ENCODE data around the gene RBM46. TPM values are rescaled to one million over a fixed set of nuclear protein-coding genes. Genes with fewer than 3 reads are reported as not detected.
A peak's percentile ranks its signal among the peaks of the same experiment; 100 is the strongest.

The RBM46 gene, protein sequence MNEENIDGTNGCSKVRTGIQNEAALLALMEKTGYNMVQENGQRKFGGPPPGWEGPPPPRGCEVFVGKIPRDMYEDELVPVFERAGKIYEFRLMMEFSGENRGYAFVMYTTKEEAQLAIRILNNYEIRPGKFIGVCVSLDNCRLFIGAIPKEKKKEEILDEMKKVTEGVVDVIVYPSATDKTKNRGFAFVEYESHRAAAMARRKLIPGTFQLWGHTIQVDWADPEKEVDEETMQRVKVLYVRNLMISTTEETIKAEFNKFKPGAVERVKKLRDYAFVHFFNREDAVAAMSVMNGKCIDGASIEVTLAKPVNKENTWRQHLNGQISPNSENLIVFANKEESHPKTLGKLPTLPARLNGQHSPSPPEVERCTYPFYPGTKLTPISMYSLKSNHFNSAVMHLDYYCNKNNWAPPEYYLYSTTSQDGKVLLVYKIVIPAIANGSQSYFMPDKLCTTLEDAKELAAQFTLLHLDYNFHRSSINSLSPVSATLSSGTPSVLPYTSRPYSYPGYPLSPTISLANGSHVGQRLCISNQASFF
- total RNA-seq, result 0.30 and 0.52 TPM in 2 replicates

GRCh38 chr4:154781126-154781982, at the start of gene RBM46:
RBM46 (plus strand) TSS chr4:154781272; CDS start chr4:154796753, 15,481 bp downstream.
- DNase-seq (ENCODE audit: low read depth), result no peak

- peak; percentile 23 for DNase-seq (ENCODE audit: low read depth)
These were observed 49.3 kb upstream of the RBM46 start for GRCh38 chr4:154731756-154732155.

GRCh38 chr4:154732669-154733068, 48.4 kb upstream of the RBM46 start:
- no peak for DNase-seq (ENCODE audit: low read depth)

- no peak for DNase-seq (ENCODE audit: low read depth)
These were observed 44.3 kb upstream of the RBM46 start for GRCh38 chr4:154736770-154737169.

DNA sequence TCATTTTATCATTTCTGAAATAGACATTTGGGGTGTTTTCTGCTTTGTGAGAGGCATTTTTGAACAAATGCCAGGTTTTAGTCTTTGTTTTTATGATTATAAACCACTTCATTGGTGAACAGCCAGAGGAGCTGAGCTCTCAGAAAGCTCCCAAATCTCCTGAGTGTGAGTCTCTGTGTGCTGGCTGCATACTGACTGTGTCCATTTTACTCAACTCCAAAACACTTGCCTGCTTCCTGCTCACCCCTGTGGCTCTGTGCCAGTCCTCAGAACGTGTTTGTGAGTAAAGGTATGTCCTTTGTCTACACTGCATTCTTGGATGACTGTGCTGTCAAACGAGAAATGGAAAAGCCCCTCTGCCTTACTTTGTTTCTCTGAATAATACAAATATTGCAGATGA, 42.6 kb upstream of the RBM46 start:
- peak; percentile 37 for DNase-seq (ENCODE audit: low read depth)

- DNase-seq (ENCODE audit: low read depth), result no peak
These were observed 42.0 kb upstream of the RBM46 start for GRCh38 chr4:154739111-154739510.

- DNase-seq (ENCODE audit: low read depth), result no peak
These were observed 40.6 kb upstream of the RBM46 start for GRCh38 chr4:154740462-154740861.

- no peak for DNase-seq (ENCODE audit: low read depth)
These were observed 39.9 kb upstream of the RBM46 start for GRCh38 chr4:154741131-154741665.

DNA sequence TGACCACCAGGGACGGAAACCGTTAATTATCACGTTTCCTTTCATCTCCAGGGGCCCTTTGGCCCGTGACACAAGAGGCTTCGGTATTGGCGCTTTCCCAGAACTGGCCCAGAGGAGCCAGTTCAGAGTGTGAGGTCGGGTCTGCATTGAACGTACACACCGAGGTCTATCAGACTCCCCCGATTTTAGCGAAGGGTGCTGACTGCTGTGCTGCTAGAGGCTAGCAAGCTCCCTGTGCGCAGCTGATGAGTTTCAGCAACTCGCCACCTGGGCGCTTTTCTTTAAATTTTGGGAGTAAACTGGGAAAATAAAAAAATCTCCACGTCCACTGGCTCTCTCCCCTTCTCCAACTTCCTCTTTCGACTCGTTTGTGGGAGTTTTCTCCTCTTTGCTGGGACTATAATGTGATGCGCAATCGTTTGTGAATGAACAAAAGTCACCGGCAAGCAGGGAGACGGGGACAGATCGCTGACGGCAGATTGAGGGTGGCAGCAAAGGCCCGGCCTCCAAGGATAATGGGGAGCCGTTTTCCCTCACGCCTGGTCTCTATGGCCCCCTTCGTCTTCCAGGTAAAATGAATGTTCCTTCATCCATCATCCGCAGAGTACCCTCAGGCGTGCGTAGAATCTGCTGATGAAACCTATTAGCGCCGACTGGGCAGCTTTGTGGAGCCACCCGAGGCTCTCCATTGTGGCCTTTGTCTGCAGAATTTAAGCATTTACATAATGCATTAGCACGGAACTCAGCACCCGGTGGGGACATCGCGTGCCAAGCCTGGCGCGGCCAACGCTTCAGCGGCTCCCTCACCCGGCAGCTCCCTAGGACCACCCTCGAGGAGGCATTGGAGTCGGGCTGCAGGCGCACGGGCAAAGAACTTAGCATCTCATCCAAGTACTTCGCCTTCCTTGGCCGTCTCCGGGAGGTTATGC, 38.9 kb upstream of the RBM46 start:
- DNase-seq (ENCODE audit: low read depth), result no peak

DNA sequence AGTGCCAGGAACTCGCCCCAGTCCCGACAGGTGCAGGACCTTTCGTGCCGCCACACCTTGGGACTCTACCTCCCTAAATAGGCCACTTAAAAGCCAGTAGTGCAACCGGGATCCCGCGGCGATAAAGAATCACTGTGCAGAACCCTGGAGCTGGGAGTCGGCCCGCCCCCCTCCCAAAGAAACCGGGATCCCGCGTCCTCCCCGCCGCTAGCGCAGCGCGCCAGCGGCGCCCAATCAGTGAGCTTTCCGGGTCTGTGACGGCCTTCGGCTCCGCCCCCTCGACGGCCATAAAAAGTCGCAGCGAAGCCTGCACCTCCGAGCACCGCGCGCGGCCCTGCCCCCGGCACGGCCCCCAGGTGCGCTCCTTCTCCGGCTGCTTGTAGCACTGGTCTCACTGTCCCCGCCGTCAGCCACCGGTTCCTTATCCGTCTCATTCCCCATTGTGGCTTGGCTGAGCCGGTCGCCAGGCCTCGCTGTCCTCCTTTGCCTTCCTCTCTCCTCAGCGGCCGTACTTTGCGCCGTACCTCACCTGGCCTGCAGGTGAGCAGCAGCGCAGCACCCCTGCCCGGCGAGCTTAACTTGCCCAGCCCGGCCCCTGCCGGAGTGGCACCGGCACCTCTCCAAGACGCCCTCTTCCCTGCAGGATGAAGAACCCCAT, 37.3 kb upstream of the RBM46 start, which contains the start of gene LRAT:
LRAT (plus strand) TSS at position 318 of the 658 bp plus-strand sequence; CDS start at position 645, 327 bp downstream.
- peak; percentile 19 for DNase-seq (ENCODE audit: low read depth)

DNA sequence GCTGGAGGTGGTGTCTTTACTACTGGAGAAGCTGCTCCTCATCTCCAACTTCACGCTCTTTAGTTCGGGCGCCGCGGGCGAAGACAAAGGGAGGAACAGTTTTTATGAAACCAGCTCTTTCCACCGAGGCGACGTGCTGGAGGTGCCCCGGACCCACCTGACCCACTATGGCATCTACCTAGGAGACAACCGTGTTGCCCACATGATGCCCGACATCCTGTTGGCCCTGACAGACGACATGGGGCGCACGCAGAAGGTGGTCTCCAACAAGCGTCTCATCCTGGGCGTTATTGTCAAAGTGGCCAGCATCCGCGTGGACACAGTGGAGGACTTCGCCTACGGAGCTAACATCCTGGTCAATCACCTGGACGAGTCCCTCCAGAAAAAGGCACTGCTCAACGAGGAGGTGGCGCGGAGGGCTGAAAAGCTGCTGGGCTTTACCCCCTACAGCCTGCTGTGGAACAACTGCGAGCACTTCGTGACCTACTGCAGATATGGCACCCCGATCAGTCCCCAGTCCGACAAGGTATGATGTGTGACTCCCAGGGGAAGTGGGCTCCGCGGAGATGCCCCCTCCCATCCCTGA, 36.6 kb upstream of the RBM46 start:
- DNase-seq (ENCODE audit: low read depth), result no peak

DNA sequence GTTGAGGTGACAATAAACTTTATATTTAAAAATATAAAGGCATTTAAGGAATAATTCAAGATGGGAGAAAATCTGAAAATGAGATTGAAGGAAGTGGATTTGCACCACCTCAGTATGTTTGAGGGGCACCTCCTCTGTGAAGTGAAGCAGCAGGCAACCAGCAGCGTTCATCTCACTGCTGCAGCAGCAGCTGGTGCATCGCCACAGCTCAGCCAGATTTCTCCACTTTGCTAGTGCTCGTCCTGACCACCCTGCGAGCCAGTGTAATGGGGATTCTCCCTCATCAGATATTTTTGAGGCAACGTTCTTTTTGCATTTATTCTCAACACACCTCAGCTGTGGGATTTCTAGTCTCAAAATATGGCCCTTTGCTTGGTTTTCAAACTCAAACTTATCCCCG, 23.4 kb upstream of the RBM46 start:
- DNase-seq (ENCODE audit: low read depth), result no peak

DNA sequence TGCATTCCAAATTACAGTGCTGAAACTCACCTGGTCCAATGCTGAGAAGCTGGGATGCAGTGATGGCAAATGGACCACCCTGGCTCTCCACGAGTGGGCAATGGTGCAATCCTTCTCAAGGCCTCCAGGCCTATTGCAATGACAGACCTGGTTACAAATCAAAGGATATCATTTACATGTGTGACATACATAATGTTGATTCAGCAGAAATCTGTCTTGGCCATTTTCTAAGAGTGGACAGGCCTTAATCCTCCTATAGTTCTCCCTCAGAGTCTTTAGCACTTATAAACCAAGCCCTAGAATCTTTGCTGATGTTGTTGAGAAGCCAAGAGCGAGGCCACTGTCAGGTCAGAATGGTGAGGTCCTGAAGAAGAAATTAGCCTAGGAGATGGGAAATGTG, 20.2 kb upstream of the RBM46 start:
- DNase-seq (ENCODE audit: low read depth), result no peak

- DNase-seq (ENCODE audit: low read depth), result no peak
These were observed 2.8 kb upstream of the RBM46 start for GRCh38 chr4:154778264-154778663.

DNA sequence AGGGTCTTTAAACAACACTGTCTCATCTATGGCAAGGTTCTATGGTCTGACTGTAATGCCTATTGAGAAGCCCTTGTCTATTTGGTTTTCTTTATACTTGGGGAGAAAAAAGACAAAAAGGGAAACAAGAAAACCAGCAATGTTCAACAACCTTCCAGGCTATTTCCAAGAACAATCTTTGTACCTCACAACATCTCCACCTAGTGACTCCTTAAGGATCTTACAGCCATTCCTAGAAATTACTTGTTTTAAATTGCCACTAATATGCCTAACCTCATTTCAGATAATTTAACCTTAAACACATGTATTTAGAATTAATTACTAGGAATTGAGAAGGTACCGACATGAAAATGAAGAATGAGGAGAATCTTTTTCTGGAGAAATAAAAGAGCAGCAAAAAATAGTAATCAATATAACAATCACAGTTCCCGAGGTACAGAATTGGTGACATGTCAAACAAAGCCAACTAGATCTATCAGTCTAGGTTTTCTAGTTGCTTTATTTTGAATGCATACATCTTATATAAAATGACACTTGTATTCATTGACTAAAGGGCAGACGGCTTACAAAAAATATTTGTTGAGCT, 1.6 kb upstream of the RBM46 start:
- peak; percentile 69 for DNase-seq (ENCODE audit: low read depth)

DNA sequence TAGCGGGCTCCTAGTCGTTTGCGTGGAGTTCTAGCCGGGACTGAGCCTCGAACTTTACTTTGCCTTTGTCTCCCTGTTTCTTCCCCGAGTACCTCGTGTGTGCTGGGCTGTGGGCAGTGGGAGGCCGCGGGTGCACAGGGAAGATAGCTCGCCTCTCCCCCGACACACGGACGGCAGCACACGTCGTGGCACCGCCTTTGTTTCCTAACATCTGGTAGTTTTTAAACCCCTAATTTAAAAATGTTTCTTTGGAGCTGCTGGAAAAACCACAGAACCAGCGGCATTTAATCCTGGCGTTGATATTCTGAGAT, 866 bp downstream of the RBM46 start:
- no peak for DNase-seq (ENCODE audit: low read depth)

DNA sequence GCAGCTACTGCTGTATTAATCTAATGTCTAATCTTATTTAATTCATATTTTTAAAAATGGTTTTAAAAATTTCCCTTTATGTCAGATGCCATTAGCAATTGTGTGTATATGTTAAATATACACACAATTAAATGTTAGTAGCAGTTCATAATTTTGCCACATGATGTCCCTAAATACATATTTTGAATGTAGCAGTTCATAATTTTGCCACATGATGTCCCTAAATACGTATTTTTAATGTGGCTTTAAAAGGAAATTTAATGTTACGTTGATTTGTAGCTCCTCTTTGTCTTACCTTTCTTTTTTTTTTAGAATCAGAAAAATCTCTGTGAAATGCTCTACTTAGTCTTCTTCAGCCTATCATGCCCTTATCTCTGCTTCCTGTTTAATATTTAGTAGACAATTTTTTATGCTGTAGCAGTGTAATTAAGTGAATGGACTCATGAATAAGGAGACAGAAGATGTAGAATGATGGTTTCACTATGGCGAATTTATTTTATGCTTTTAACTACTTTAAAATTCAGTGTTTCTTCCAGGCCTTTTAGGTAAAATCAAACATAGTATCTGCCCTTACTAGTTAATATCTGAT, 26.1 kb downstream of the RBM46 start:
- DNase-seq (ENCODE audit: low read depth), result peak; percentile 26

- DNase-seq (ENCODE audit: low read depth), result no peak
These were observed 37.2 kb downstream of the RBM46 start for GRCh38 chr4:154818230-154818629.

DNA sequence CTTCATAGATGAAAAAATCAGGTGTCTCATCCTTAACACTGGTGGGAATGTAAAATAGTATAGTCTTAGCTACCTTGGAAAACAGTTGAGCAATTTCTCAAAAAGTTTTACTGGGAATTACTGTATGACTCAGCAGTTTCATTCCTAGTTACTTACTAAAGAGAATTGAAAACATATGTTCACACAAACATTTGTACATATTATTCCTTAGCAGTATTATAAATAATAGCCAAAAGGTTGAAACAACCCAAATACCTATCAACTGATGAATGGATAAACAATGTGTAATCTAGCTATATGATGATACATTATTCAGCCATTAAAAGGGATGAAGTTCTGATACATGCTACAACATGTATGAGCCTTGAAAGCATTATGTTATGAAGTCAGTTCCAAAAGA, 41.7 kb downstream of the RBM46 start:
- peak; percentile 65 for DNase-seq (ENCODE audit: low read depth)

- DNase-seq (ENCODE audit: low read depth), result no peak
These were observed 55.0 kb downstream of the RBM46 start for GRCh38 chr4:154836030-154836429.

All from renal cortical epithelial cell (primary cell).